PC-9 (cell line): Measurements from ENCODE around the gene IFNA1.

ENCODE experiments used
- EZH2 ChIP-seq: fragments of 200-600 bp; sonication (generic); IDR thresholded peaks from 2 replicates; pipeline ENCODE4 v1.8.0; 2017; ENCODE audit warnings: antibody characterized with exemption, low read depth
- TF ChIP-seq, protein P1 (sequence below): fragments of 200-600 bp; sonication (generic); conservative IDR thresholded peaks from 2 replicates; pipeline ENCODE4 v1.6.1; 2017; ENCODE audit warnings: mixed run types, antibody characterized with exemption, mild to moderate bottlenecking, moderate library complexity

DNA sequence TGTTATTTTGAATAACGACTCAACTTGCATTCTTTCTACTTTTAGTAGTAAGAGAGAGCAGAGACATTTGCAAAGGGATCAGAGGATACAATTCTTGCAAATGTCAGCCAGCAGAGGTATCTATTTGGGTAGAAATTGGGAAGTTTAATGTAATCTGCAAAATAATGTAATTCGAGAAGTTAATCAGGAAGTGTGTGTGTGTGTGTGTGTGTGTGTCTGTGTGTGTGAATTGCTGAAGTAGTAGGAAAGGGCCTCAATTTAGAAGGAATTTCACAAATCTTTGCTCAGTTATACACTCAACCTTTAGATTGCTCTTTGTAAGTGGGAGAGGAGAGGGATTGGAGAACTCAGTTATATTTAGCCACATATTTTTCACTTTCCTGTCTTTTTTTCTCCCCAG is 11.0 kb upstream of the IFNA1 start:
- TF ChIP-seq, protein P1, sequence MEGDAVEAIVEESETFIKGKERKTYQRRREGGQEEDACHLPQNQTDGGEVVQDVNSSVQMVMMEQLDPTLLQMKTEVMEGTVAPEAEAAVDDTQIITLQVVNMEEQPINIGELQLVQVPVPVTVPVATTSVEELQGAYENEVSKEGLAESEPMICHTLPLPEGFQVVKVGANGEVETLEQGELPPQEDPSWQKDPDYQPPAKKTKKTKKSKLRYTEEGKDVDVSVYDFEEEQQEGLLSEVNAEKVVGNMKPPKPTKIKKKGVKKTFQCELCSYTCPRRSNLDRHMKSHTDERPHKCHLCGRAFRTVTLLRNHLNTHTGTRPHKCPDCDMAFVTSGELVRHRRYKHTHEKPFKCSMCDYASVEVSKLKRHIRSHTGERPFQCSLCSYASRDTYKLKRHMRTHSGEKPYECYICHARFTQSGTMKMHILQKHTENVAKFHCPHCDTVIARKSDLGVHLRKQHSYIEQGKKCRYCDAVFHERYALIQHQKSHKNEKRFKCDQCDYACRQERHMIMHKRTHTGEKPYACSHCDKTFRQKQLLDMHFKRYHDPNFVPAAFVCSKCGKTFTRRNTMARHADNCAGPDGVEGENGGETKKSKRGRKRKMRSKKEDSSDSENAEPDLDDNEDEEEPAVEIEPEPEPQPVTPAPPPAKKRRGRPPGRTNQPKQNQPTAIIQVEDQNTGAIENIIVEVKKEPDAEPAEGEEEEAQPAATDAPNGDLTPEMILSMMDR, result no peak
- no peak for TF ChIP-seq EZH2
